Pons (tissue), 1 donor: ENCODE results near the gene CT45A1.
"Not testable (repeated sequence)": the region's sequence is repeated elsewhere in the genome, so short reads cannot be mapped to it uniquely, and the experiment has no call there.

Experiments
- DNase-seq: peaks from one replicate; pipeline ENCODE4 v3.0.0-alpha.2; 2016; ENCODE audit warnings: low spot score

The CT45A1 gene, protein sequence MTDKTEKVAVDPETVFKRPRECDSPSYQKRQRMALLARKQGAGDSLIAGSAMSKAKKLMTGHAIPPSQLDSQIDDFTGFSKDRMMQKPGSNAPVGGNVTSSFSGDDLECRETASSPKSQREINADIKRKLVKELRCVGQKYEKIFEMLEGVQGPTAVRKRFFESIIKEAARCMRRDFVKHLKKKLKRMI

DNA sequence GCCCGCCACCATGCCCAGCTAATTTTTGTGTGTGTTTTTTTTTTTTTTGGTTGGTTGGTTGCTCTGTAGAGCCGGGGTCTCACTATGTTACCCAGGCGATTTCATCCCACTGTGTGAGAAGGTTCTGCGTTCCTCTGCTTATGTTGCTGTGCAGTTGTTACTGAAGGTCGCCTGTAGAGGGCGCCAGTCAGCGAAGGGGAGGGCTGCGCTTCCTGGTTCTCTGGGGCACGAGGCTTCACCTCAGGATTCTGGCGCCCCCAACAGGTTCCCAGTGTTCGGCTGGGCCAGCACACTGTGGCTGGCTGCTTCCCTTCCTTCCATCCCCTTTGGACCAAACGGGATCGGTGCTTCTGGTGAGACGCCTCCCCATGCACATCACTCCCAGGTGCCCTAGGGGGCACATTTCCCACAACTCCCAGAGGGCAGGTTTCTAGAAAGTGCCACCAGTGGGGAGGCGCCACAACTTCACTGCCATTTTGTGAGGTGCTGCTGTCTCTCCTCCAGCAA lies at the start of gene CT45A1:
Gene CT45A1, plus strand, starts transcription at position 457 of the 507 bp plus-strand sequence. CDS start 5,302 bp downstream, outside the sequence.
- not testable (repeated sequence) for DNase-seq

DNA sequence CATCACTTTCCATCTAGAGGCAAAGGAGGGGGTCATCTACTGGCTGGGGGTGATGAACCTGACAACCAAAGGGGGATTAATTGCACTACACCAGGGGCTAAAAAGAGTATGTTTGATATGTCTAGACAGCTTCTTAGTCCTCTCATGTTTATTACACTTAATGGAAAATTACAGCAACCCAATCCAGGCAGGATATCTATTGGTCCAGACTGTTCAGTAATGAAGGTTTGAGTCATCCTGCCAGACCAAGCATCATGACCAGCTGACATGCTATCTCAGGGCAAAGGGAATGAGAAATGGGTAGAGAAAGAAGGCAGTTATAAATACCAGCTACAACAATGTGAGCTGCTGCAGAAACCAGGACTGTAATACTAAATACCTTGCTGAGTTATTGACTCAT lies 40.5 kb upstream of the CT45A1 start:
- not testable (repeated sequence) for DNase-seq

DNA sequence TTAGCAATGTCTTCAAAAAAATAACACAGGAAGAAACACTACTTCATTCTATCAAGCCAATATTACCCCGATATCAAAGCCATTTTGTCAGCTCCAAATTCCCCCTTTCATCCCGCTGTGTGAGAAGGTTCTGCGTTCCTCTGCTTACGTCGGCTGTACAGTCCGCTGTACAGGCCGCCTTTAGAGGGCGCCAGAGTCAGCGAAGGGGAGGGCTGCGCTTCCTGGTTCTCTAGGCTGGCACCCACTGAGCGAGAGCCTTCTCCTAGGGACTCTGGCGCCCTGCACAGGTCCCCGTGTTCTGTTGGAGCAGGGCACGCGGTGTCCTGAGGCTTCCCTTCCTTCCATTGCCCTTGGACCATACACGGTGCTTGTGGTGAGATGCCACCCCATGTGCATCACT lies 25.3 kb upstream of the CT45A1 start:
- no peak for DNase-seq

DNA sequence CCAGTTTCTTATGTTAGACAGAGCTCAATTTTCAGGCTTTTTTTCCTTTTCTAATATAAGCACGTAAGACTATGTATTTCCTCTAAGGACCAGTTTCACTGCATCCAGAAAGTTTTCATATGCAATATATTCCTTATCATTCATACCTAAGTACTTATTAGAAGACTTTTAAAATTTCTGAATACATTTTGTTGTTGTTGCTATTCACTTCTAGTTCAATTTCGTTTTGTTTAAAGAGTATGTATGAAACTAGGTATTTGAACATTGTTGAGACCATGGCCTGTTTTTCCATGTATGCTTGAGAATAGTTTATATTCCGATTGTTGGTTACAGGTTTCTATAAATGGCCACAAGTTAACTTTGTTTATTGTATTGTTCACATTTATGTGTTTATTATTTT lies 18.0 kb upstream of the CT45A1 start:
- no peak for DNase-seq

DNA sequence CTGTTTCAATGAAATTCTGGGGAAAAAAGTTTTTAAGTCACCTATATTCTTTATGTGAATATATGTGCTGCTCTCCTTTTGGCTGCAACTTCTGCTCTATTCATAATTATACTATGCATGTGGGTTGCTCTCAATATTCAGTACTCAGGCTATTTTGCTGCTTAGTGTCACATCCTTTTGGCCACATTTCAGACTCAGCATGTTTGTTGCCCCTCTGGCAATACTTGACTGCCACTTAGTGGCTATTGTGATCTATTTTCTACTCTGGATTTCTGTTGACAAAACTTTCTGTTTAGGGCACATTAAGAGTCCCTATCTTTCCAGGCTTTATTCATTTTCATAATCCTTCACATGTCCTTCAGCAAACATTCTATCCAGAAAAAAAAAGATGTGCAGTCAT lies 15.8 kb upstream of the CT45A1 start:
- DNase-seq, result no peak

DNA sequence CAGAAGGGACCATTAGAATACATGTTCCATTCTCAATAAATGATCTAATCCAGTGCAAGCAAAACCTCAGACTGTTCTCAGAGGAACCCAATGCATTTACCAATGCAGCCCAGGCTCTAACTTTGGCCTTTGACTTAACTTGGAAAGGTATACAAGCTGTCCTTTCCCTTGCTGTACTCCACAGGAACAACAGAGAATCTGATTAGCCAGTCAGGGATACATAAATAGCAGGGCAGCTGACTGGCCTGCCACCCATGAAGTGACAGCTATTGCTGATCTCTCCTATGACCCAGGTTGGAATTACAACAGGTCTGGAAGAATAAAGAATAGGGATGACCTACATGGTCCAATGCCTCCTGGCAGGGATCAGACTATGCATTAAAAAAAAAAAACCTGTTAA lies 14.5 kb upstream of the CT45A1 start:
- no peak for DNase-seq

DNA sequence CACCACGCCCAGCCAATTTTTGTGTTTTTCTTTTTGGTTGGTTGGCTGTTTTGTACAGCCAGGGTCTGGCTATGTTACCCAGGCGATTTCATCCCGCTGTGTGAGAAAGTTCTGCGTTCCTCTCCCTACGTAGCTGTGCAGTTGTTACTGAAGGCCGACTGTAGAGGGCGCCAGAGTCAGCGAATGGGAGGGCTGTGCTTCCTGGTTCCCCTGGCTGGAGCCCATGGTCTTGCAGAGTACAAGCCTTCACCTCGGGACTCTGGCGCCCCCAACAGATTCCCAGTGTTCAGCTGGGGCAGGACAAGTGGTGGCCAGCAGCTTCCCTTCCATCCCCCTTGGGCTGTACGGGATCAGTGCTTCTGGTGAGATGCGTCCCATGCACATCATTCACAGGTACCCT lies 5.6 kb upstream of the CT45A1 start:
- peak; percentile 7 for DNase-seq

DNA sequence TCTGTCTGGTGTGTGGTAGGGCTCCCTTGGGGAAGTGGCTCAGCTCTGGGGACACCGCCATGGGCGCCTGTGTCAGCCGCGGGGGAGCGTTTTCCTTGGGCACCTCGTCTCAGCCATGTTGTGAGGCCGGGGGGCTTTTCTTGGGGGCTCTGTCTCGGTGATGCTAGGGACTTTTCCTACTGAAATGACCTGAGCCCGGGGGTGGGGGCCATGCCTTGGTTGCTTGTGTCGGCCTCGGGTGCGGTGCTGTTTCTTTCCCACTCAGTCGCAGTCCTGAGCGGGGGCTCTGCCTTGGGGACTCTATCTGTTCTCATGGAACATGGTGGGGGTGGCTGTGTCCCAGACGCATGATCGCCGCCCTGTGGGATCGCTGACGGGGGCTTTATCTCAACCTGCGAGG lies 356 bp downstream of the CT45A1 start:
- no peak for DNase-seq

DNA sequence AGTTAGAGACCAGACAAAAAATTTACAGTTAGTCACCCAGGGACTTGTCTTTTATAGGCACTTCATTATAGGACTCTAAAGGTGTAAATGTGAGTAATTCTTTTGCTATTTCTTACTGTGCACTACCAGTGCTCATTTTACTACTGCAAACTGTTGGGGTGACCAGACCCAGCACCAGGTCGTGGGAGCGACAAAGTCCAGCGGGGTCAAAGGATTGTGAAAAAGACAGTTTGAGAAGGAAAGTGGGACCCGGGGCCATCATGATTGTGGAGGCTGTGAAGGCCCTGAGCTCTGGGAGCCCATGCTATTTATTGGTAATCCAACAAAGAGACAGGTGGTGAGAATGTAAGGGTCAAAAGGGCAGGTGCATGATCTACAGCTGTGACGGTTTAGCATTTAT lies 21.2 kb downstream of the CT45A1 start:
- not testable (repeated sequence) for DNase-seq

DNA sequence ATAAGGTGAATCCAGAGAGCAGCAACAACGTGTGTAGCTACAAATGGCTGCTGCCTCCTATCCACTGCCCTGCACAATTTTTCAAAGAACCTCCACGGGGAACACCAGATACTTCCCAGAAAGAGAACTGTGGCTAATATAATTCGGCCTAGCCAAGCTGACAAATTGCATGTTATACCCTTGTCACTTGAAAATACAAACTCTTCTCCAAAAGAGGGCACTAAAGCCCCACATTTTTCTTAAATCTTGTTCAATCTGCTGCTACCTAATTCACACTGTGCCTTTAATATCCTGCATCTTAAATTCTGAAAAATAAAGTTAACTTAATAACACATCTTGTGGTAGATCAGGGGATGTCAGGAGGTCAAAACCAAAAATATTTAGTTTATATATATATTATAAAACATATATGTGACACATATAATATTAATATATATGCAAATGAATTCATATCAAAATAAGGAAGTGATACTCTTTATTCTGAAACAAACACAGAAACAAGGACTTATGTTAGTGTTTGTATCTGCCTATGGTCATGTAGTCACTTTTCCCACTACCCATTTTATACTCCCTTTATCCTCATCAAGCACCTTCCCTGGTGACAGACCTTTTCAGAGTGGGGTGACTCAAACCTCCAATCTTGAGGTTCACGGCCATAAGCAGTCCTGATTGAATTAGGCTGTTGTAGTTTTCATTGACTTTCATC lies 24.1 kb downstream of the CT45A1 start:
- DNase-seq, result peak; percentile 5

DNA sequence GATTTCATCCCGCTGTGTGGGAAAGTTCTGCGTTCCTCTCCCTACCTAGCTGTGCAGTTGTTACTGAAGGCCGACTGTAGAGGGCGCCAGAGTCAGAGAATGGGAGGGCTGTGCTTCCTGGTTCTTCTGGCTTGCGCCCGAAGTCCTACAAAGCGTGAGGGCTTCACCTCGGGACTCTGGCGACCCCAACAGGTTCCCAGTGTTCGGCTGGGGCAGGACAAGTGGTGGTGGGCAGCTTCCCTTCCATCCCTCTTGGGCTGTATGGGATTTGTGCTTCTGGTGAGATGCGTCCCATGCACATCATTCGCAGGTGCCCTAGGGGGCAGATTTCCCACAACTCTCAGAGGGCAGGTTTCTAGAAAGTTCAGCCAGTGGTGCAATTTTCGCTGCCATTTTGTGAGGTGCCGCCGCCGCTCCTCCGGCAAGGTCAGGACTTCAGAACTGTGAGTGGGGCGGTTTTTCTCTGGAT lies 27.3 kb downstream of the CT45A1 start:
- peak; percentile 2 for DNase-seq

DNA sequence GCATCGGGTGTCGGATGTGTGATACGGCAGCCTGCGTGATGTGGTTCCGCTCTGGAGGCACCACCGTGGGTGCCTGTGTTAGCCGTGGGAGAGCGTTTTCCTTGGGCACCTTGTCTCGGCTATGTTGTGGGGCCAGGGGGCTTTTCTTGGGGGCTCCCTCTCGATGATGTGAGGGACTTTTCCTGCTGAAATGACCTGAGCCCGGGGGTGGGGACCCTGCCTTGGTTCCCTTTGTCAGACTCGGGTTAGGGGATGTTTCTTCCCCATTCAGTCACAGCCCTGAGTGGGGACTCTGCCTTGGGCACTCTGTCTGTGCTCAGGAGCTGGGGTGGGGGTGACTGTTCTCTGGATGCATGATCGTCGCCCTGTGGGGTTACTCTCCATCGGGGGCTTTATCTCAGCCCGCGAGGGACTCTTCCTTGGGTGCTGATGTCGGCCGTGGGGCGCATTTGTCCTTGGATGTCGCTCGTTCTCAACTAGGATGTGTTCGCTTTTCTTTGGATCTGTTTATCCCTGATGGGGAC lies 27.8 kb downstream of the CT45A1 start:
- DNase-seq, result no peak

DNA sequence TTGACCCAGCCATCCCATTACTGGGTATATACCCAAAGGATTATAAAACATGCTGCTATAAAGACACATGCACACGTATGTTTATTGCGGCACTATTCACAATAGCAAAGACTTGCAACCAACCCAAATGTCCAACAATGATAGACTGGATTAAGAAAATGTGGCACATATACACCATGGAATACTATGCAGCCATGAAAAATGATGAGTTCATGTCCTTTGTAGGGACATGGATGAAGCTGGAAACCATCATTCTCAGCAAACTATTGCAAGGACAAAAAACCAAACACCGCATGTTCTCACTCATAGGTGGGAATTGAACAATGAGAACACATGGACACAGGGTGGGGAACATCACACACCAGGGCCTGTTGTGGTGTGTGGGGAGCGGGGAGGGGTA lies 31.3 kb downstream of the CT45A1 start:
- not testable (repeated sequence) for DNase-seq

DNA sequence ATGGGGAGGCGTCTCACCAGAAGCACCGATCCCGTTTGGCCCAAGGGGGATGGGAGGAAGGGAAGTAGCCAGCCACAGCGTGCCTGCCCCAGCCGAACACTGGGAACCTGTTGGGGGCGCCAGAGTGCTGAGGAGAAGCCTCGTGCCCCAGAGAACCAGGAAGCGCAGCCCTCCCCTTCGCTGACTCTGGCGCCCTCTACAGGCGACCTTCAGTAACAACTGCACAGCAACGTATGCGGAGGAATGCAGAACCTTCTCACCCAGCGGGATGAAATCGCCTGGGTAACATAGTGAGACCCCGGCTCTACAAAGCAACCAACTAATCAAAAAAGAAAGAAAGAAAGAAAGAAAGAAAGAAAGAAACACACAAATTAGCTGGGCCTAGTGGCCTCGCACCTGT lies 54.7 kb downstream of the CT45A1 start, which contains the start of gene CT45A3:
Gene CT45A3, minus strand, starts transcription at position 101 of the 400 bp plus-strand sequence. CDS start 3,747 bp downstream, outside the sequence.
- DNase-seq, result not testable (repeated sequence)
